GM12891 (cell line): ENCODE data around the gene KCNAB1.

Experiments
- DNase-seq: peaks from one replicate; pipeline ENCODE4 v3.0.0; 2011; ENCODE audit warnings: low spot score; ENCODE audit not compliant: insufficient read length
- FAIRE-seq: peaks from 2 replicates; lab custom pipeline; 2011; peaks lifted over from hg19 to GRCh38; lab: Jason Lieb, UNC
- PAX5 ChIP-seq: IDR thresholded peaks from 2 replicates; pipeline ENCODE4 v1.6.1; 2011; ENCODE audit warnings: low read length, moderate library complexity, mild to moderate bottlenecking; ENCODE audit not compliant: insufficient read depth, severe bottlenecking
- POLR2A ChIP-seq: IDR thresholded peaks from 2 replicates; pipeline ENCODE4 v1.6.1; 2011; ENCODE audit warnings: low read depth, low read length, control low read depth
- POLR2AphosphoS5 ChIP-seq: IDR thresholded peaks from 2 replicates; pipeline ENCODE4 v1.6.1; 2011; ENCODE audit warnings: low read depth, low read length, control low read depth
- POU2F2 ChIP-seq: IDR thresholded peaks from 2 replicates; pipeline ENCODE4 v1.6.1; 2011; ENCODE audit warnings: low read depth, mild to moderate bottlenecking, control low read depth, low read length, moderate library complexity
- SPI1 ChIP-seq: IDR thresholded peaks from 2 replicates; pipeline ENCODE4 v1.6.1; 2011; ENCODE audit warnings: low read depth, low read length, control low read depth
- TAF1 ChIP-seq: IDR thresholded peaks from 2 replicates; pipeline ENCODE4 v1.6.1; 2011; ENCODE audit warnings: low read depth, low read length, control low read depth

KCNAB1 gene

DNA sequence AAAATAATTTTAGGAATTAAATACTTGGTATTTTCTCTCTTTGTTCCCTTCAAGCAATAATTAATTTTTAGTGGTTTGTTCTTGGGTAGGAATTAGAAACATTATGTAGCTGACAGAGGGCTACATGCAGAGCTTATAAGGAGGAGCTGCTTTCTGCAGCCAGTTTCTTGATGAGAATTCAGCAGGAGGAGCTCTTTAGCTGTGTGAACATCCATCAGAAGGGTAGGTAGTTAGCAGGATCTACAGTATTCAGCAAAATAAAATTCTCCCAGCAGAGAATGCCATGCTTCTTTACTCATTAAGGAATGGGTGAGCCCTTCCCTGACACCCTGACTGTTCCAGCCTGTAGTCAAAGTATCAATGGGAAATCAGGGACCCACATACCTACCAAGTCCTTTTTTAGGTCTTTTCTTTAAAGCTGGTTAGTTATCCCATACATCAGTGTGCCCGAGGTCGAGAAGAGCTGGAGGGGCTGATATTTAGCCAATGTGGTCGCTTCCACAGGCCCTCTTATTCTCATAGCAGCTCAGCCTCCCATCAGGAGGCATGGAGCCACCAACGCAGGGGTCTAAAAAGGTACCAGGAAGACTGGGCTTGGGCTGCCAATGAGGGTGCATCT, 54.0 kb downstream of the KCNAB1 start:
- TF ChIP-seq POLR2AphosphoS5 (no peak), POU2F2 (no peak), PAX5 (no peak), SPI1 (no peak), POLR2A (no peak), TAF1 (no peak)
- DNase-seq (no peak), FAIRE-seq (no peak)

DNA sequence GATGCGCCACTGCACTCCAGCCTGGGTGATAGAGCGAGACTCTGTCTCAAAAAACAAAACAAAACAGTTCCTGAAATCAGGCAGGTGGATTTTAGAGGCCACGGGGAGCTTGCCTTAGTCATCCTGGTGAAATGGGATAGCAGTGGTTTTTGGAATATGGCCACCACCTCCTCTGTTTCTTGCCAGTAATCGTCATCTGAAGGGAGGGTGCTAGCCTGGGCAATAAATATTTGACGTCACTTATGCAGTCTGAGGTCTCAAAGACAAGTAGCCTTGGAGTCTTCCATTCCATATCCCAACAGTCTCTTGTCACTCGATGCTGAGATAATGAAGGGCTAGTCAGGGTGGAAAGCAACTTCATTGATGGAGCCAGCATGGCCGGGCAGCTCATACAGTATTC, 55.2 kb downstream of the KCNAB1 start:
- FAIRE-seq, result no peak
- no peak for TF ChIP-seq POLR2AphosphoS5
- no peak for TF ChIP-seq POLR2A
- TF ChIP-seq PAX5, result no peak
- DNase-seq, result no peak

DNA sequence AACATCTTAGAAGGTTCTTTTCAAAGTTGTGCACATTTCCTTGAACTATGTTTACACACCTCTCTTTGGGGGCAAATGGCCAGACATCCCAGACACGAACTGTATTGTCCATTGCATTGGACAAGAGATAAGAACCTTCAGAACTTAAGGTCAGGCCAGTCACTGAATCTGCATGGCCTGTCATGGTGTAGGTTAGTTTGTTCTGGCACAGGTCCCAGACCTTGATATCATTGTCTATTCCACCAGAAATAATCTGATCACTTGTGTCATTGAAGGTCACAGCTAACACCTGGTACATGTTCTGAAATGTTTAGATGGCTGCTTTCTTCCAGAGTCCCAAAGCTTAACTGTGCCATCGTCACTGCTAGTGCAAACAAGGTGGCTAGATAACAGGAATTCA, 55.7 kb downstream of the KCNAB1 start:
- no peak for FAIRE-seq
- TF ChIP-seq SPI1 (no peak), POLR2AphosphoS5 (no peak), POU2F2 (no peak), PAX5 (no peak), POLR2A (no peak)
- DNase-seq, result no peak

DNA sequence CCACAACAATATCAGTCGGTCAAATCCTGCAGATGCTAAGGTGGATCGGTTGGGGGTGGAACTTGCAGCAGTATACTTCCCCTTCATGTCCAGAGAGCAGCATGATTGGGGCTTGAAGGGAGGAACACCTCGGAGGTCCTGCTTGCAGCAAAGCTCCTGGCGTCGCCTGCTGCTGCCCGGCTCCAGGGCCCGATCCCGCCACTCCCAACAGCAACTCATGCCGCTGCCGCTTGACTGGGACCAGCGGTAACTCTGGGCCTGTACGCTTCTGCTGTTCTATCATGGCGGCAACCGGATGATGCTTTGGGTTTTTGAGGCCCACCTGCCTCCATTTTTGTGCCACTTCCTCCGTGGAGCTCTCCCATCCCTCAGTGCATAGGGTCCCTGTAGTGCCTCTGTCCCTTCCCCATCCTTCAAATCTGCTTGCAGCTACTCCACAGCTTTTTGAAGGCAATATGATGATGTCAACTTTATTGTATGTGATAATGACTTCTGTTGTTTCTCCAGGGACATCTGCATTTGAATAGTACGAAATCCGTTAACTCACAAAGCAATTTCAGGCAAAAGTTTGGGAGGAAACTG, 56.3 kb downstream of the KCNAB1 start:
- no peak for TF ChIP-seq SPI1
- TF ChIP-seq PAX5, result no peak
- no peak for DNase-seq
- FAIRE-seq, result no peak

DNA sequence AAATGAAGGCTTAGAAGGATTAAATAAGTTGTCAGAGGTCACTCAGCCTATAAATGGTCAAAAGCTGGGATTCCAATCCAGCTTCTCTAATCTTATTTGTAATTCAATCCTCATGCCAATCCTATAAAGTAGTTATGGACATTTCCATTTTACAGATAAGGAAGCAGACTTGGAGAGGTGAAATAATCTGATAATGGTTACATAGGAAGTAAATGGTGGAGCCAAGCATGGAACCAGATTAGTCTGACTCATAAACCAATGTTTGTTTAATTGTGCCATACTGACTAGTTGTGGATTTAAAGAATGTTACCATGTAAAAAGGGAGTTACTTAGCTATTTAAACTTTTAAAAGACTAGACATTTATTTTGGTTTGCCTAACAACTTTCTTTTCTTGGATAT, 59.7 kb downstream of the KCNAB1 start:
- FAIRE-seq (no peak), DNase-seq (no peak)
- TF ChIP-seq POLR2AphosphoS5 (no peak), POU2F2 (no peak), PAX5 (no peak), TAF1 (no peak)

DNA sequence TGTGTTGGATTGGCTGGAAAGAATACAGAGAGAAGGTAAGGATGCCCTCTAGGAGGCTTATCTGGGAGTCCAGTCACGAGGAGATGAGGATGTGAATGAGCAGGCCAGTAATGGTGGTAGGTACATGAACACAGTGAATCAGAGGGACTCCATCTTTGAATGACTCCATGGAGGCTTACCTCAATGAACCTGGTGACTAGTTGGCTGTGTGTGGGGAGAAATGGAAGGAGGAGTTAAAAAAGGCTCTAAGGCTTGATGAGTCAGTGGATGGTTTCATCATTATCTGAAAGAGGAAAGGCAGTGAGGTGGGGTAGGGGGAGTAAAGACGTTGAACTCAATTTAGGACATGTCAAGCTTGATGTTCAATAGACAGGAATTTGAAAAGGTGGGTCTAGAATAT, 61.1 kb downstream of the KCNAB1 start:
- FAIRE-seq (no peak), DNase-seq (no peak)
- no peak for TF ChIP-seq SPI1

DNA sequence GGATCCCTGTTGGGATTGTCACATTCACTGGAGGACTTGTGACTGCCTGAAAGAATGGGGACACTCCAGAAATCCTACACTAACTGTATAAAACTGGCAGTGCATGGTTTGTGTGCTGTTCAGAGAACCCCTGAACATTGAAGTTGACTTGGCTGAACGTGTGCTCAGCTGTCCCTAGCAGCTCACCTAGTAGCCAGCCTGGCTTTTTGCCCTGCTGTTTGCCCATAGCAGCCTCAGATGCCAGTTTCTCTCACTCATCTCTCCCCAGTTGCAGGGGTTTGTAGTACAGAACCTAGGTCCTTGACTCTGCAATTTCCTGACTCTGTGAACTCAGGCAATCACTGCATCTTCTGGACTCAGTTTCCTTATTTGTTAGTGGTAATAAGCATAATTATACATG, 63.0 kb downstream of the KCNAB1 start:
- no peak for FAIRE-seq
- DNase-seq, result no peak
- TF ChIP-seq POLR2AphosphoS5 (no peak), TAF1 (no peak), PAX5 (no peak), POU2F2 (no peak), POLR2A (no peak), SPI1 (no peak)

DNA sequence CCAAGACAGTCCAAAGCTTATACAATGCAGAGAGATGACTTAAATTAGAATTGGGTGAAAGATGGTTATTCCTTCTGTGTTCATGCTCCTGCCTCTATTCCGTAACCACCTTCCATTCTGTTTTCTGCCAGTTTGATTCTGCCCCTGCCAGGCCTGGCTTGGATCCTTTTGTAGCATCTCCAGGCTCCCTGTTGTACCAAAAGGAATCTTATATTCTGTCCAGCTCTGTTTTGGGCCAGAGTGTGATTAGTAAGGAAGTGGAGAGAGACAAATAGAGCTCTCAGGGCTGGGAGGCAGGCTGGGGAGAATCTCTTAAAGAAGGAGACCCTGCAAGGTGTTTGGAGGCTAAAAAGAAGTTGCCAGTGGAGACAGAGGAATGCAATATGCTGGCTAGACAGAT, 63.8 kb downstream of the KCNAB1 start:
- DNase-seq, result no peak

DNA sequence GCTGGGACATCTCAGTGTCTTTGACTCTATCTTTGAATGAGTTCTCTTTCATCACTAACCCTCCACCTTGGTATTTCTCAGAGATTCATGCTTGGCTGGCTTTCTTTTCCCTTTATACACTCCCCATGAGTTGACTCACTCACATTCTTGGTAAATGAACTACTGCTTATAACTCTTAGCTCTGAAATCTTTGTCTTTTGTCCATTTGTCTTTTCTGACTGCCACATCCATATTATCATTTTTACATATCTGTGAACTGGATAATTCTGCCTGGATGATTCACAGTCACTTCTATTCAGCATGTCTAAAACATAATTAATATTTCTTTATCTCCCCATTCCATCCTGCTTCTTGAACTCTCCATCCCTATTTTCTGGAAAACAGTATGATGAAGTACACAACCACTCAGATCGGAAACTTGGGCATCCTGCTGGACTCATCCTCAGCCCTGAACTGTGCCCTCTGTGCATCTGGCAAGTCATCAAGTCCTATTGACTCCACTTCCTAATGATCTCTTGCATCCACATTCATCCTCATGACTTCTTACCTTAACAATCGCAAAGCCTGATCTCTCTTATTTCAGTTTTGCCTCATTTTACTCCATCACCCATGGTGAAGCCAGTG, 66.9 kb downstream of the KCNAB1 start:
- no peak for TF ChIP-seq SPI1
- TF ChIP-seq POLR2A, result no peak
- TF ChIP-seq POLR2AphosphoS5, result no peak
- TF ChIP-seq POU2F2, result no peak
- TF ChIP-seq PAX5, result no peak
- TF ChIP-seq TAF1, result no peak
- FAIRE-seq, result no peak
- DNase-seq, result no peak

More for the DNA sequence above, 63.8 kb downstream of the KCNAB1 start:
- FAIRE-seq, result no peak
- no peak for TF ChIP-seq POU2F2
- no peak for TF ChIP-seq POLR2A
- TF ChIP-seq PAX5, result no peak
- TF ChIP-seq POLR2AphosphoS5, result no peak
- no peak for TF ChIP-seq TAF1
- TF ChIP-seq SPI1, result no peak

DNA sequence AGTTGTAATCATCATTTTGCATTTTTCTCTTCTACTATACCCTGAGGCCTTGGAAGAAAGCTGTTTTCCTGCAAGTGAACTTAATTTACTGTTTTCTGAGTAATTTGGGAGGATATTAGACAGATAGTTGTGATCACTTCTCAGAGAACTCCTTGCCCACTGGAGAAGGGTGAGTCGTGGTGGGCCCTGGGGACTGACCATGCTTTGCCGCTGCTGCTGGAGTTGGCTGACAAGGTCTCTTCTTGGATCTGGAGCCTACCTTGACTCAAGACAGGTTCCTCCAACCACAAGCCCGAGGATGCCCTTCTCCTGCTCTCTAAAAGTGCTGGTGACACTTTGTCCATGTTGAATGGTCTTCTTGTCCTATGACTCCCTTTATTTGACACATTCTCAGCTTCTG, 68.4 kb downstream of the KCNAB1 start:
- DNase-seq, result no peak
- FAIRE-seq, result no peak
- TF ChIP-seq POU2F2, result no peak
- no peak for TF ChIP-seq POLR2AphosphoS5
- TF ChIP-seq SPI1, result no peak
- no peak for TF ChIP-seq POLR2A
- TF ChIP-seq PAX5, result no peak
- TF ChIP-seq TAF1, result no peak
